ENCODE data around the gene FTO.

FTO gene

GRCh38 chr16:53933407-53933806 lies 229.5 kb downstream of the FTO start:
- DNase-seq (ENCODE audit: low read depth in 2 of 2): no peak

GRCh38 chr16:53936052-53936451 lies 232.1 kb downstream of the FTO start:
- no peak for DNase-seq (ENCODE audit: low read depth in 2 of 2)

GRCh38 chr16:53936529-53936928 lies 232.6 kb downstream of the FTO start:
- DNase-seq (ENCODE audit: low read depth in 2 of 2): no peak

GRCh38 chr16:53937161-53937880 lies 233.4 kb downstream of the FTO start:
- DNase-seq (ENCODE audit: low read depth in 2 of 2): no peak

DNA sequence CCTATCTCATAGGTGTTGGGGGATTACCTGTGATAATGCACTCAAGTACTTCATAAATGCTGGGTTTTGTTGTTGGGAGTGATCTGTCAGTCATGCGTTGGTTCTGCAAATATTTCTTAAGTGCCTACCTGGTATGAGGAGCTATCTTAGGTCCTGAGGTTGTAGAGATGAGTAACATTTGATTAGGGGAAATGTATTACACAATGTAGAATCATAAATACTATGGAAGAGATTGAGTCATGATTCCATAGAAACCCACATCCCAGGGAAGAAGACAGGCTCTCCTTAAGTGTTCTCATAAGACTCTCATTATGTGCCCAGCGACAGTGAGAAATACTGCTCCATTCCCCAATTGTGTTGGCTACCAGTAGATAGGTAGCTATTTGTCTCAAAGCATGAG lies 240.1 kb downstream of the FTO start:
- no peak for DNase-seq (ENCODE audit: low read depth in 2 of 2)

DNA sequence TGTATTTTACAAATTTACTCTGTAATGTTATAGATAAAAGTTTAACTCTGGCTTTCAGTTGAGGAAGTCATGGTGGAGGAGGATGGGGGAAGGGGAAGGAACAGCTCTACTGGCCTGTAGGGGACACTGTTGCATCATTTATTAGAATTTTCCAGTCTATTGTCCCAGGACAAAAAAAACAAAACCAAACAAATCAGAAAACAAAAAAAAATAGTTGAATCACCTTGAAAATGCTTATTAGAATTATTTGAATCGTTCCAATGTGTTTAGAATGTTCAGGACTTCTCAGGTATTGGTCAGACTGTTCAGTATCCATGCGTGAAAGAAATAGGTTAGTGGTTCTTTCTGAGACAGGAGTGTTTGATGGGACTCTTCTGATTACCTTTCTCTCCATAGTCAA lies 242.0 kb downstream of the FTO start:
- DNase-seq (ENCODE audit: low read depth in 2 of 2): no peak

DNA sequence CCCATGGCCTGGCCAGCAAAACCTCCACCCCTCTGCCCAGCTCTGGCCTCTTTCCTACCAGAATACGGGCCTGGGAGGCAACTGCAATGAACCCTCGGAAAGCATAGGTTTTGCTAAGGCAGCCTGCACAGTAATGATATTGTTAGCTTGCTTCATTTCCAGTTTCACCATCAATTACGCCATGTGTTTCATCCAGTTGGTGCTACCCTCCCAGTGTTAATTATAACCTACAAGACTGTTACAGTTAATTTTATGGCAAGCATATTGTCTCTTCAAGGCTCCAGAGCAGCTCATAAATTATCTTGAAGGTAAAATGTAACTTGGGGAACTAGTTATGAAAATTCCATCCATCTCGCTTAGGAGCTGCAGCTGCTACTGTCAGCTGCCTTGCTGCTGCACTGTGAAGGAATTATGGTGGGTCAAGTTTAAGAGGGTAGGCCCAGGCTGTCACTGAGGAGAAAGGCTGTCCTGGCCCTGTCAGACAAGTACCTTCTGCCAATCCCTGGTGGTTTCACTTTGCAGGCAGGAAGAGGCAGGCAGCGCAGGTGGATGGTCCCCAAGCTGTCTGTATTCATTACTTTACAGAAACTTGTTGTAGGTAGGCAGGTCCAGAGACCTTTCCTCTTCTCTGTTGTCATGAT lies 242.9 kb downstream of the FTO start:
- DNase-seq (ENCODE audit: low read depth in 2 of 2): no peak

DNA sequence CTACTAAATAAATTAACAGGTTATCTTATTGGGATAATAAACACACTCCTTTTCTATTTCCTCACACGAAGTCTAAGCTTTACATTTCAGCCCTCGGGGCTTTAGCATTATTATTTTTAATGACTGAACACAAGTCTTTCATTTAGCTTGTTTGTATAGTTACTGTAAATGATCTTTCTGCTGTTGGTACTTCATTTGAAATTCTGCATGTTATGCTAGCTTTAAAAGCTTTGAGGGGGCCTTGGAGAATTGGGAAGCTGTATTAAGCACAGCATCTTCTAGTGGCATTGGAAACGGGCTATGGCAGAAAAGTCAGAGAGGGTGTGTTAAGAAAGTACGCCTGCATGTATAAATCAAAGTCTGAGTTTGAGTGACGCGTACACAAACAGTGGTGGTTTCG lies 243.7 kb downstream of the FTO start:
- DNase-seq (ENCODE audit: low read depth in 2 of 2): no peak

- no peak for DNase-seq (ENCODE audit: low read depth in 2 of 2)
Observed at GRCh38 chr16:53948326-53948725, 244.4 kb downstream of the FTO start.

GRCh38 chr16:53948734-53949430 lies 244.9 kb downstream of the FTO start:
- no peak for DNase-seq (ENCODE audit: low read depth in 2 of 2)

GRCh38 chr16:53949715-53950410 lies 245.9 kb downstream of the FTO start:
- no peak for DNase-seq (ENCODE audit: low read depth in 2 of 2)

GRCh38 chr16:53950677-53951076 lies 246.7 kb downstream of the FTO start:
- DNase-seq (ENCODE audit: low read depth in 2 of 2): no peak

- no peak for DNase-seq (ENCODE audit: low read depth in 2 of 2)
Observed at GRCh38 chr16:53952215-53953208, 248.6 kb downstream of the FTO start.

- DNase-seq (ENCODE audit: low read depth in 2 of 2): no peak
Observed at GRCh38 chr16:53953336-53953735, 249.4 kb downstream of the FTO start.

DNA sequence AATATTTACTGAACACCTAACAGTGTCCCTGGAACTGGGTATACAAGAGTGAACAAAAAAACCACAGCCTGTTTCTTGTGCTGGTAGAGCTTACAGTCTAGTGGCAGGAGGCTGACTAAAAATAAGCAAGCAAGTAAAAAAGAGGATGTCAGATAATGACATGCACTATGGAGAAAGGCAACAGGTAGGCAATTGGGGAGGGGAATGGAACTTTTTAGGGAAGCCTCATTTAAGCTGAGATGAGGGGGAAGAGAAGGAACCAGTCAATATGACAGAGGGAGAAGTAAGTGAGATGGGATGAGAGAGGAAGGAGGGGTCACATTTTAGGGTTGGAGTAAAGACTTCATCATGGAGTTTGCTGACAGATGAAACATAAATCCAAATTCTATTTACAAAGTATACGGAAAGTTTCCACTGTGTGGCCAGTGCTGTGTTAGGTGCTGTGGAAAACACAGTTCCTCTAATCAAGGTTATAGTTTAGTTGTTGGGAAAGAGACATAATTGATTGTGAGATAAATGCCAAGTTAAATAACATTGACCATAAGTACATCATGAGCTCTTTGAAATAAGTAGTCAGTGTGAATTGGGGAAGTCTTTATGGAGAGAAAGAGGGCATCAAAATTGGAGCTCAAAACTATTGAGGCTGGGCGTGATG lies 251.4 kb downstream of the FTO start:
- no peak for DNase-seq (ENCODE audit: low read depth in 2 of 2)

GRCh38 chr16:53958341-53958880 lies 254.5 kb downstream of the FTO start:
- no peak for DNase-seq (ENCODE audit: low read depth in 2 of 2)

DNA sequence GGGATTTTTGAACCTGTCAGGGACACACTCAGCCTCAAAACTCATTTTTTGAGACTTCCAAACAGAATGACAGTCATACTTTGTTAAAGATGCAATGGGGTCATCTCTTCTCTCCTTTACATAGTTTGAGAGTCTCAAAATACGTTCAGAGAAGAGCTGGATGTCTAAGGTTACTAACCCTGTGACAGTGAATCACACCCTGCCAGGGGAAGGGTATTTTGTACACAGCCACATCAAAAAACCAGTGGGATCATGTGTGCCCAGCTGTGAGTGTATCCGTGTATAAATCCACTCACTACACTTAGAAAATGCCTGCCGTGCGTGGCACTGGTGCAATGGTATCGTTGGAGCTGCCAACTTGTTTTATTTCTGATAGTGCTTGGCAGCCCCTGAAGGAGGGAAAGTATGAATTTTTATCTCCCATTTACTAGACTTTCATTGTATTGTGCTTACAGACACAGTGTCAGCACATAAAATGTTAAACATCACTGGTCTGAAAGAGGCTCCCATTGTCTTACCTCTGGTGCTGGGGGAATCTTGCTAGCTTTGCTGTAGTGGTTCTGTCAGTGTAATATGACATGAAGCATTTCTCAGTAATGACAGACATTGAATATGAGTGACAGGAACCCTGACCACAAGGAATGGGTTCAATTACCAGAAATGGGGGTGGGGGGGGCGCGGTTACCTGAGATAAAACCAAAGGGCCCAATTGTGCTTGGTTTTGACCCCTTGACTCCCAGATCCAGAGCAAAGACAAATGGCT lies 256.3 kb downstream of the FTO start:
- no peak for DNase-seq (ENCODE audit: low read depth in 2 of 2)

DNA sequence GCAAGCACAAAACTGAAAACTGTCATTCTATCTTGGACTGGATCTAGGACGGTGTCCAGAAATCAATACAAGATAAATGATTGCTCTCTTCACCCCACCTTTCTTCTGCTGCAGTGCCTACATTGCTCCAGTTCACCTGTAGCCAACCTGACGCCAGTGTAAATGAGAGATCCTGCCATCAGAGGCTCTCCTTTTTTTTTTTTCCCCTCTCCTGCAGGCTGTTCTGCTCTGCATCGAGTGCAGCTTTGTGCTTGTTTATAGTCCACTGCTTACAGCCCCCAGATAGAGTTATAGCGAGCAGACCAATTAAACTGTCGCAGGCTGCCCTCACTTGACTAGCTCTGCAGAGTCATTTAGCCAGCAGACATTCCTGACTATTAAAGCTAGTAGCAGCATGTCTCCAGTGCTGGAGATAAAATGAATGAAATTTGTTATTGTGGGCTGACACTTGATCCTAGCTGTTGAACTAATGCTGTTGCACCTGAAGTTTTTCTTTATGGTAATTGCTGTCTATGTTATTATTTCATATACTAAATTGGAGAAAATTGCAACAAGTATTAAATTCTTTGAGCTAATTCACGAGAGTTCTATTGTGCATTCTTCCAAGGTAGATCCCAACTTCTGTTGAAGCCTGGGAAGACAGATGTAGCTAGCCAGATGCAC lies 257.1 kb downstream of the FTO start:
- DNase-seq (ENCODE audit: low read depth in 2 of 2): no peak

DNA sequence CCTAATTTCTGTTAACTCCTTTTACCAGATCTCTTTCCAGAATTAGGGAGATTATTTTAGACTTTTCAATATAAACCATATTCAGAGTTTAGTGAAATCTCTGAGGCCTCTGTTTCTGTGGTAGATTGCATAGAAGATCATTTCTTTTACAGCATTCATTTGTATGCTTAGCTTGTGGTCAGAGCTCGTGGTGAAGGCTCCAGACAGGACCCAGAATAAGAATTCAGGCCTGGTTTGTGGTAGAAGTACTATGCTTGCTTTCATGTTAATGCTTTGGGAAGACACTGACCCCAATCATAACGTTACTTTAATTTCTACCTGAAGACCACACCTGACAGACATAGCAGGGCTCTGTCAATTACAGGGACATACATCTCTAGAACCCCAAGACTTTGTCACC lies 258.1 kb downstream of the FTO start:
- DNase-seq (ENCODE audit: low read depth in 2 of 2): no peak

All from stimulated activated CD4-positive, alpha-beta T cell treated with anti-CD3 and anti-CD28 coated beads, Interleukin-15, amount 100 ng/mL, for 48 hours (primary cell).